Activated naive CD8-positive, alpha-beta T cell (primary cell): ENCODE results near the gene TRMT2B.
"Not testable (repeated sequence)": the region's sequence is repeated elsewhere in the genome, so short reads cannot be mapped to it uniquely, and the experiment has no call there.

Experiments used
- H3K27ac Mint-ChIP-seq: one replicate; pipeline ENCODE4 v1.8.0; 2021; ENCODE audit warnings: mixed read lengths
- H3K27me3 Mint-ChIP-seq: one replicate; pipeline ENCODE4 v1.8.0; 2021; ENCODE audit warnings: mixed read lengths
- H3K36me3 Mint-ChIP-seq: one replicate; pipeline ENCODE4 v1.8.0; 2021; ENCODE audit warnings: mixed read lengths
- H3K4me1 Mint-ChIP-seq: one replicate; pipeline ENCODE4 v1.8.0; 2021; ENCODE audit warnings: low read depth, mixed read lengths
- H3K4me3 Mint-ChIP-seq: one replicate; pipeline ENCODE4 v1.8.0; 2021; ENCODE audit warnings: mild to moderate bottlenecking, mixed read lengths
- H3K9me3 Mint-ChIP-seq: one replicate; pipeline ENCODE4 v1.8.0; 2021; ENCODE audit warnings: low read depth, mixed read lengths

TRMT2B gene, protein sequence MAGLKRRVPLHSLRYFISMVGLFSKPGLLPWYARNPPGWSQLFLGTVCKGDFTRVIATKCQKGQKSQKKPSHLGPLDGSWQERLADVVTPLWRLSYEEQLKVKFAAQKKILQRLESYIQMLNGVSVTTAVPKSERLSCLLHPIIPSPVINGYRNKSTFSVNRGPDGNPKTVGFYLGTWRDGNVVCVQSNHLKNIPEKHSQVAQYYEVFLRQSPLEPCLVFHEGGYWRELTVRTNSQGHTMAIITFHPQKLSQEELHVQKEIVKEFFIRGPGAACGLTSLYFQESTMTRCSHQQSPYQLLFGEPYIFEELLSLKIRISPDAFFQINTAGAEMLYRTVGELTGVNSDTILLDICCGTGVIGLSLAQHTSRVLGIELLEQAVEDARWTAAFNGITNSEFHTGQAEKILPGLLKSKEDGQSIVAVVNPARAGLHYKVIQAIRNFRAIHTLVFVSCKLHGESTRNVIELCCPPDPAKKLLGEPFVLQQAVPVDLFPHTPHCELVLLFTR

DNA sequence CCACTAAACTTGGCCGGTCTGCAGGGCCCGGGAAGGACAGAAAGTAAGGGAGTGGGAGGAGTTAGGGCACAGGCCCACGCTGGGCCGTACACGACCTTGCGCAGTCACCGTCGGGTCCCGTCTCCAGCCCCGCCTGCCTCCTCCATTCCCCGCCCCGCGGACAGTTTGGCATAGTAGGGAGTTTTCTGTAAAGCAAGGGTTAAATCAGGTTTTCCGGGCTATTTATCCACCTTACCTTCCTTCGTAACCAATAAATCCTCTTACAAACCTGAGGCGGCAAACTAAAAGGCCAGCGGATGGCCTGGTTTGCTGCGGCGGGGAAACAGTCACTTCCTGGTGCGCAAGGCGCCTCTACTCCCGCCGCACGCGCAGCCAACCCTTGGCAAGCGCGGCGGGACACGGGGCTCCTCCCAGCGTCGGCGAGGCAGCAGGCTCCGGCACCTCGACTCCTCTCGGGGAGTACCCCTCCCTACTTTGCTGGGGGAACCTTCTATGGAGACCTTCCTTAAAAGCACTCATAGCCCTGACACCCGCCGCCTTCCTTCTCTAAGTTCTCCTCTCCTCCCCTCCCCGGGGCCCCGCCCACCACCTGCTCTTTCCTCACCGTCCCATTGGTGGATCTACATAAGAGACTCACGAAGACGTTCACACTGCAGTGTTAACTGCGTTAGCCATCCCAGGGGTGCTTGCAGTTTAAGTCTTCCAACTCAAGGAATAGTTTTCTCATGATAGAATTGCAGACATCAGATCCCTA, at the start of gene TRMT2B:
Gene TRMT2B (minus strand): TSS at position 563 of the 754 bp plus-strand sequence. CDS start 9,822 bp downstream, outside the sequence.
- Mint-ChIP-seq H3K36me3 (peaks cover 2% of the 10 kb centered on the region), H3K4me3 (peak within 1 kb of the TSS; percentile 88), H3K27ac (peak within 1 kb of the TSS; percentile 96), H3K9me3 (no peaks in the 10 kb centered on the region), H3K27me3 (no peaks in the 10 kb centered on the region), H3K4me1 (peaks cover 28% of the 10 kb centered on the region)

DNA sequence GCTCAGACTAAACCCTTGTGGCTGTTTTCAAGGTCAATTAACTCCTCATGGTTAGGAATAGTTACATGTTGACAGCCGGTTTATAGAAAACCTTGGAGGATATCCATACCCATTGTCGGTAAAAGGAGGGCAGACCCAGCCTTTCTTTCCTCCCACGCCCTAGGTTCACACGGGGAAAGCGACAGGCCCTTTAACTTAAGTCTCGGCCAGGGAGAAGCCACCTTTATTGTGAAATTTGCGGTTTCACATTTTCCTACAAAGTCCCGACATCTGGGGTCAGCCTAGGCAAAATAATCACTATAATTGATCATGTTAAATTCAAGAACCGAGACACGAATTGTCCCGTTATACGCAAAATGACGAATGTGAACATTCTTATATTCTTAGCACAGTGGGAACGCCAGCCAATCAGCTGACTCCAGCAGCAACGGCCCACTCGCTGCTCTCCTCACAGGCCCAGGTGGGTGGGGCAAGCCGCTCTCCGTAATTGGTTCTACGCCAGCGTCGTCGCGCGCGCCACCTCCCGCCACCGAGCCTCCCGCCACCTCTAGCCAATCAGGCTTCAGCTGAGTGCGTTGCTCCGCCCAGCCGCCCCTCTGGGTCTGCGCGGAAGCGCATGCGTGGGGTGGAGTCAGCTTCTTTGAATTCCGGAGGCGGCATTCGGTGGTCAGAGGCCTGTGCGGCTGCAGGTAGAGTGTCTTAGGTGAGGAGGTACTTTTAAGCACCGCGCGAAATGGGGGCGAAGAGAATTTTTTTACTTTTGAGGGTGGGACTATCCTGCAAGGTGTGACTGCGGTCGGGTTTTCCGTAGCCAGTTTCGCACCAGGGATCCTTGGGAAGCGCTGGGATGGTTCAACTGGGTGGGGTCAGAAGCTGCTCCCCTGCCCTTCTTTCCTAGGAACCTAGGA, 45.9 kb upstream of the TRMT2B start, which contains the start of gene CENPI:
Gene CENPI (plus strand): TSS at position 659 of the 908 bp plus-strand sequence. CDS start 2,867 bp downstream, outside the sequence.
- peak within 1 kb of the TSS; percentile 89 for H3K4me3 Mint-ChIP-seq

DNA sequence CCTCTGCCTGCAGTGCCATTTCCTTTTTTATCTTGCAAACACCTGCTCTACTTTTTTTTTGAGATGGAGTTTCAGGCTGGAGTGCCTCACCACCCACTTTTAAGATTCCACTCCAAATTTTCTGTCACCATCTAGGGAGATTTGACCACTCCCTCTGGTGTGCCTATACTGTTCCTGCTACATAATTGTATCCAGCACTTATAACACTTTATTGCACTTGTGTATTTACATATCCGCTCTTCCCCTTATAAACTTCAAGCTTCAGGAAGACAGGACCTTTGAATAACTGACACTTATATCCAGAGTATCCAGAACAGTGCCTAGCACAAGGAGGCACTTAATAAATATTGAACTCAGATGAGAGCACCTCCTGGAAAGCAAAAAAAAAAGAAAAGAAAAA, 39.9 kb upstream of the TRMT2B start:
- Mint-ChIP-seq H3K27ac (no peak overlapping the region), H3K4me3 (no peak overlapping the region), H3K4me1 (no peaks in the 10 kb centered on the region), H3K9me3 (no peaks in the 10 kb centered on the region), H3K36me3 (no peaks in the 10 kb centered on the region), H3K27me3 (no peaks in the 10 kb centered on the region)

More for the DNA sequence above, 45.9 kb upstream of the TRMT2B start, which contains the start of gene CENPI:
- Mint-ChIP-seq H3K4me1 (peaks cover 12% of the 10 kb centered on the region), H3K9me3 (no peaks in the 10 kb centered on the region), H3K27ac (peak within 1 kb of the TSS; percentile 88), H3K27me3 (no peaks in the 10 kb centered on the region), H3K36me3 (no peaks in the 10 kb centered on the region)

DNA sequence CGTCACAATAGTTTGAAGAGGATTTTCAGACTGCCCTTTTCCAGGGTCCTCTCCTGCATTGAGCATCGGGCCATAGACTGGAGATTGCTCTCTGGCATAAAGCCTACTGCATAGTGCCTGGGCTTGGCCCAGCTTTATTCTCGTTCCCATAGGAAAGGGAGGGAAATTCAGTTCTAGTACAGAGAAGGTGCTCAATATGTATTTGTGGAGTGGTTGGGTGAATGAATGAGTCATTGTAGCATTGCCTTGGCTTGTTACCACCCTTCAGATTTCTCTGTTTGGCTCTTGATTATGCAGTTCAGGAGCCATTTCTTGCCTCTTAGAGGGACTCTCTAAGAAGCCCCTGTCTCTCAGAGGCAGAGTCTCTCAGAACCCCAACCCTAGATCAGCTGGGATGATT, 29.3 kb upstream of the TRMT2B start:
- H3K4me1 Mint-ChIP-seq: peaks cover 5% of the 10 kb centered on the region

DNA sequence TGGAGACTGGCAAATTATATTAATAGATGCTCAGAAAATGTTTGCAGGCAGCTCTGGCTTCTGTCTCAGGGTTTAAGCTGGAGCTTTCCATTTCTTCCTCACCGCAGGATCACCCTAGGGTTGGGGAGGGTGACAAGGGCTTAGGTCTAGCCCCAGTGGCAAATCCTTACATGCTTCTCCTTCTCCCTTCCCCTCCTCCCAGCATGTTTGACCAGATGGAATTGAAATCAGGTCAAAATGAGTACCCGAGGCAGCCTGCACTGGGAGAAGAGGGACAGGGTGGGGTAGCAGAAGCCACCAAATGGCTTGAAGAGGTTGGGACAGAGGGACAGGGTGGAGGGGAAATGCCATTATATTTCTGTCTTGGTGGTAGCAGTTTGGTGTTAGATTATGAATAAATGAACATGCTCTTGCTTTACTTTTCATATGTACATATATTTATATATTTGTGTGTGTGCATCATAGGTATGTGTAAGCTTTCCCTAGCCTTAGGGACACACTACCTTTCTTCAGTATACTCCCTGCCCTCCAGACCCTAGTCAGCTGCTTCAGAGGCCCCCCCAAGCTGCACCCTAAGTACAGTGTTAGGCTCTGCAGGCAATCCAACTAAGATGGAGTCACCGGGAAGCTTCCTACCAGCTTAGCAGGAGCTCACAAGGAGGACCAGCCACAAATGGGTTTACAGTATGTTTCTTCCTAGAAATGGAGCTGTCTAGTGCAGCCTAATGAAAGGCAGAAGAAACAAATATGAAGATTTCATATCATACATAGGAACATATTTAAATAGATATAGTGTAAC, 28.6 kb upstream of the TRMT2B start:
- peaks cover 9% of the 10 kb centered on the region for H3K27me3 Mint-ChIP-seq
- H3K27ac Mint-ChIP-seq: no peak overlapping the region
- H3K9me3 Mint-ChIP-seq: no peaks in the 10 kb centered on the region
- H3K4me3 Mint-ChIP-seq: no peak overlapping the region
- H3K36me3 Mint-ChIP-seq: no peaks in the 10 kb centered on the region
- peaks cover 5% of the 10 kb centered on the region for H3K4me1 Mint-ChIP-seq

More for the DNA sequence above, 29.3 kb upstream of the TRMT2B start:
- H3K9me3 Mint-ChIP-seq: no peaks in the 10 kb centered on the region
- no peak overlapping the region for H3K27ac Mint-ChIP-seq
- H3K27me3 Mint-ChIP-seq: peaks cover 9% of the 10 kb centered on the region
- no peak overlapping the region for H3K4me3 Mint-ChIP-seq
- no peaks in the 10 kb centered on the region for H3K36me3 Mint-ChIP-seq

DNA sequence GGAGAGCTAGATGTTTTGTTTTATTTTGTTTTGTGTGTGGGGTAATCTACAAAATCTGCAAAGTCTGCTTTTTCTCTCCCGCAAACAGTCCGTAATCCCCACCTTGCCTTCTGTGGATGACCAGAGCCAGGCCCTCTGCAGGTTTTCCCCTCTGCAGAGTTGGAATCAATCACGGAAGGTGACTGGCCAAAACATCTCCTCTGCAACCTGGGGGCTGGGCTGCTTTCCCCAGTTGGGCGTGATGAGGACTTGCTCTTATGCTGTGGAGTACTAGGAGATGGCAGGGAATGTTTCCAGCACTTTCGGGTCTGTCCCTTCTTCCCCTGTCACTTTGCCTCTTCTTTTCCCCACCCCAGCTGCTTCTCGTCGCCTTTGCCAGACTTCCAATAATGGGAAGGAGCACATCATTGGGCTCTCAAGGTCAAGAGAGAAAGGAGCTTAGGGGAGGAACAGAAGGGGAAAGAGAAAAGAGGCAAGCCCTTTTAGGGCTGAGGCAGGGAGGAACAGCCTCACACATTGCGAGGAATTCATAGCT, 27.9 kb upstream of the TRMT2B start:
- H3K27ac Mint-ChIP-seq: no peak overlapping the region
- H3K36me3 Mint-ChIP-seq: no peaks in the 10 kb centered on the region
- no peak overlapping the region for H3K4me3 Mint-ChIP-seq
- H3K27me3 Mint-ChIP-seq: peaks cover 9% of the 10 kb centered on the region
- H3K4me1 Mint-ChIP-seq: peaks cover 5% of the 10 kb centered on the region
- no peaks in the 10 kb centered on the region for H3K9me3 Mint-ChIP-seq

DNA sequence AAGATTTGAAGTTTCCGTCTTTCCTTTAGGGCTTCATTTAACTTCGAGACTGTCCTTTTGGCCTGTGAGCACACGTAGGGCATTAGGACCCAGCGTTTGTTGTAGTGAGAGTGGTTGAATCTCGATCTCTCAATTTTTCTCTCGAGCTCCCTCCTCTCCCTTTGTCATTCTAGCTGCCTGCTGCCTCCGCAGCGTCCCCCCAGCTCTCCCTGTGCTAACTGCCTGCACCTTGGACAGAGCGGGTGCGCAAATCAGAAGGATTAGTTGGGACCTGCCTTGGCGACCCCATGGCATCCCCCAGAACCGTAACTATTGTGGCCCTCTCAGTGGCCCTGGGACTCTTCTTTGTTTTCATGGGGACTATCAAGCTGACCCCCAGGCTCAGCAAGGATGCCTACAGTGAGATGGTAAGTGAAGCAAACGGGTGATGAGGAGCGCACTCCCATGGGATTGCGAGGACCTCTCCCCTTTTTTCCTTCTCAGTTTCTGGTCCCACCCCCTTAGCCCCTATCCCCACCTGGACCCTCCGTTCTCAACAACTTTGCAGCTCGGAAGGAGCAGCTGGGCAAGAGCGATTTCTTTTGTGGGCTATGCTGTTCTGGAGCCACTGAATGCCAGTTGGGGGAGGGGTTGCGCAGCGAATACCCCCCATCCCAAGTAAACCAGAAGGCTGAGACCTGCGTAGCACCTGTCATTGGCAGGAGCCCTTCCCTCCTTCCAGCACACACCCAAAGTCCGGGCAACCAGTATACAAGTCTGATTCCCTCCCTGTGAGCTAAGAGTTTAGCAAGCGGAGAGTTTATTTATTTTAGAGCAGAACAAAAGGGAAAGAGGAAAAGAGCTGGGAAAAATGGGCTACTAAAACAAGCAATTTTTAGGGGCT, 27.0 kb upstream of the TRMT2B start, which contains the start of gene TMEM35A:
Gene TMEM35A (plus strand): TSS at position 164 of the 883 bp plus-strand sequence. CDS start 124 bp downstream, at position 288.
- Mint-ChIP-seq H3K4me1 (peaks cover 5% of the 10 kb centered on the region), H3K36me3 (no peaks in the 10 kb centered on the region), H3K9me3 (no peaks in the 10 kb centered on the region), H3K27me3 (peaks cover 9% of the 10 kb centered on the region), H3K27ac (no peak within 1 kb of the TSS), H3K4me3 (peak within 1 kb of the TSS; percentile 42)

DNA sequence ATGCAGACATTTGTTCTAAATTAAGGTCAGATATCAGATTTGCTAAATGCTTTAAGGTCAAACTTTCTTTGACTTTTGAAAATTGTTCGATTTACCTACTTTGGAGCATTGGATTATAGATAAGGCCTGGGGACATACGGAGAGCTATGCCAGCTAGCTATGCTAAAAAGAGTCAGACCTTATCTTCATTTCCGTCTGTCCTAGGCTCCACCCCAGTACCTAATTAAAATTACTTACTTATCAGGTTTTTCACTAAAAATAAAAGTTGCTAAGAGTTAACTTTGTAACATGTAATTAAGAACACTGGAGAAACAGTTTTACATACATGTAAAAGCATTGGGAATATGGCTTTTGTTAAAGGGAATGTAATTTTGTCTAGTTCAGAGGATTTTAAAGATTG, 19.7 kb upstream of the TRMT2B start:
- H3K4me1 Mint-ChIP-seq: no peaks in the 10 kb centered on the region
- no peak overlapping the region for H3K27ac Mint-ChIP-seq
- no peaks in the 10 kb centered on the region for H3K36me3 Mint-ChIP-seq
- no peak overlapping the region for H3K4me3 Mint-ChIP-seq
- no peaks in the 10 kb centered on the region for H3K27me3 Mint-ChIP-seq
- H3K9me3 Mint-ChIP-seq: no peaks in the 10 kb centered on the region

DNA sequence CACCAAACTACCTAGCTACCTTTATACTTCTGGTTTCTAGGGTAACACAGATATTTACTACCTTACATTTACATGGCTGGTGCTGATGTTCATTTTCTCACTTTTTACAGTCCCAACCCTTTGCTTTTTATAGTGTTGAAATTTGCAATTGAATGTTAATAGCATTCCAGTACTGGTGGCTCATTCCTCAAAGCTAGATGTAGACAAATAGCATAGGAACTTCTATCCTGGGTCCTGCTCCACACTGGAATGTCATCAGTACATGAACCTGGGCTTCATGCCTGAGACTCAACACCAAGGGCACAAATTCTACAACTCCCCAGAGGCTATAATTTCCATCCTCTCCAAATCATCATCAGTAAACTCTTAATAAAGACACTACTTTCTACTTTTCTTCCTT, 10.3 kb upstream of the TRMT2B start:
- Mint-ChIP-seq H3K27me3 (no peaks in the 10 kb centered on the region), H3K9me3 (no peaks in the 10 kb centered on the region), H3K4me3 (no peak overlapping the region), H3K36me3 (no peaks in the 10 kb centered on the region), H3K4me1 (peaks cover under 1% of the 10 kb centered on the region), H3K27ac (no peak overlapping the region)

DNA sequence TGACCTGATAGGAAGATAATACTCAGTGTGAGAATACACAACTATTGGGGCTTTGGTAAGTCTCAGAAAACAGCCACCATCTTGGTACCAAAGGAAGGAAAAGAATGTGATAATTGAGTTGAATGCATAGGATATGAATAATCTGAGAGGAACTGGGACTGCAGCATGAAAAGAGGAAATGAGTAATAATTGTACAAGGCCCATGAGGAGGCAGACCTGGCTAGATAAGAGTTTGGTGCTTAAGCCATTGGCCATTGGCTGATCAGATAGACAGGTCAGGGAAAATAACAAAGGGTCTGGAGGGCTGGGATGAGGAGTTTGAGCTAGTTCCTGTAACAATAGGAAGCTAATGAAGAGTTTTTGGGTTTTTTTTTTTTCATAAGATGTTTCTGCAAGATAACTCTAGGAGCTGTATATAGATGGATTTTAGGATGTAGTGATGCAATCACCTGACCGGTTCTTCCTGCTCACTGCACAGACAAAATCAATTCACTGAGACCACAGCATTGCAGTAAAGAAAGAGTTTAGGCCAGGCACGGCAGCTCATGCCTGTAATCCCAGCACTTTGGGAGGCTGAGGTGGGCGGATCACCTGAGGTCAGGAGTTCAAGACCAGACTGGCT, 5.3 kb upstream of the TRMT2B start:
- Mint-ChIP-seq H3K36me3 (no peaks in the 10 kb centered on the region), H3K4me1 (peaks cover 8% of the 10 kb centered on the region), H3K27me3 (no peaks in the 10 kb centered on the region), H3K9me3 (no peaks in the 10 kb centered on the region), H3K4me3 (no peak overlapping the region), H3K27ac (no peak overlapping the region)

DNA sequence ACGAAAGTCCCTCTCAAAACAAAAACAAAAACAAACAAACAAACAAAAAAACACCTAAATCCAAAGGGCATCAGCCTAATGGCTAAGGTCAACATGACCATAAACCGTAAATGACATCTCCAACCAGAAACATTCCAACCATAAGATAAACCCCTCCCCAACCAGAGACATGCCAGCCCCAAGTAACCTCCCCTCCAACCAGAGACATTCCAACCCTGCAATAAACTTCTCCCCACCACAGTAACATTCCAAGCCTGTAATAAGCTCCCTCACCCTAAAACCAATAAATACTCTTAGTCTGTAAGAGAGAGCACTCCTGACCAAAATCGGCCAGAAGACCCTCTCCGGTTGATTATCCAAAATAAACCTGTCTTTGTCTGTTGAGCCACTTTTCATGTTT, 4.6 kb upstream of the TRMT2B start:
- peaks cover 11% of the 10 kb centered on the region for H3K4me1 Mint-ChIP-seq
- H3K27me3 Mint-ChIP-seq, H3K27ac Mint-ChIP-seq, H3K36me3 Mint-ChIP-seq, H3K9me3 Mint-ChIP-seq, H3K4me3 Mint-ChIP-seq: not testable (repeated sequence)

DNA sequence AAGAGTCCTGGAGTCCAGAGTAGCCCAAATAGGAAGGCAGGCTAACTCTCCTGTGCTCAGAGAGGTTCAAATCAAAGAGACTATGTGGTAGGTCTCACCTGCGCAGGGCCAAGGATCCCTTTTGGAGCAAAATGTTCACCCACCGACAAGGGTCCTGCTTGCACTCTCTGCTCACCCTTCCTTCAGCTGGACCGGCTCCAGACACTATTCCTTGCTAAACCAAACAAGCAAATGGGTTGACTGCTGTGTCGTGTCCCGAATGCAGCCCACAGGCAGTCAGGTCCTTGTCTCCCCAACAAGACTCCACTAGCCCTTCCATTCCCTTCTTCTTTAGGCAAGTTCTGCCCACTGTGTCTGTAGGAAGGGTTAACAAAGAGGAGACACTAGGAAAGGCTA, 760 bp downstream of the TRMT2B start:
- H3K27me3 Mint-ChIP-seq: no peaks in the 10 kb centered on the region
- H3K4me1 Mint-ChIP-seq: peaks cover 28% of the 10 kb centered on the region
- no peaks in the 10 kb centered on the region for H3K9me3 Mint-ChIP-seq
- H3K27ac Mint-ChIP-seq: peak overlapping the region; percentile 96
- H3K36me3 Mint-ChIP-seq: peaks cover 2% of the 10 kb centered on the region
- peak overlapping the region; percentile 88 for H3K4me3 Mint-ChIP-seq
